Fibroblast of pulmonary artery (primary cell): ENCODE measurements around the gene RASSF9.

Experiments used
- DNase-seq: peaks from one replicate; pipeline ENCODE4 v3.0.0-alpha.2; 2010; ENCODE audit warnings: low read depth
- H3K4me3 ChIP-seq: replicated peaks from 2 replicates; pipeline ENCODE4 v1.5.1; 2011; ENCODE audit warnings: low read depth, mild to moderate bottlenecking, control low read depth, low read length, moderate library complexity
- TF ChIP-seq, protein P1 (sequence below): IDR thresholded peaks from 2 replicates; pipeline ENCODE4 v1.5.1; 2011; ENCODE audit warnings: mild to moderate bottlenecking, control low read depth, low read length, inconsistent platforms; ENCODE audit errors: missing control alignments

The RASSF9 gene

GRCh38 chr12:85807730-85808129, 28.5 kb downstream of the RASSF9 start:
- TF ChIP-seq, protein P1, sequence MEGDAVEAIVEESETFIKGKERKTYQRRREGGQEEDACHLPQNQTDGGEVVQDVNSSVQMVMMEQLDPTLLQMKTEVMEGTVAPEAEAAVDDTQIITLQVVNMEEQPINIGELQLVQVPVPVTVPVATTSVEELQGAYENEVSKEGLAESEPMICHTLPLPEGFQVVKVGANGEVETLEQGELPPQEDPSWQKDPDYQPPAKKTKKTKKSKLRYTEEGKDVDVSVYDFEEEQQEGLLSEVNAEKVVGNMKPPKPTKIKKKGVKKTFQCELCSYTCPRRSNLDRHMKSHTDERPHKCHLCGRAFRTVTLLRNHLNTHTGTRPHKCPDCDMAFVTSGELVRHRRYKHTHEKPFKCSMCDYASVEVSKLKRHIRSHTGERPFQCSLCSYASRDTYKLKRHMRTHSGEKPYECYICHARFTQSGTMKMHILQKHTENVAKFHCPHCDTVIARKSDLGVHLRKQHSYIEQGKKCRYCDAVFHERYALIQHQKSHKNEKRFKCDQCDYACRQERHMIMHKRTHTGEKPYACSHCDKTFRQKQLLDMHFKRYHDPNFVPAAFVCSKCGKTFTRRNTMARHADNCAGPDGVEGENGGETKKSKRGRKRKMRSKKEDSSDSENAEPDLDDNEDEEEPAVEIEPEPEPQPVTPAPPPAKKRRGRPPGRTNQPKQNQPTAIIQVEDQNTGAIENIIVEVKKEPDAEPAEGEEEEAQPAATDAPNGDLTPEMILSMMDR, result no peak
- no peak for DNase-seq
- no peak overlapping the region for H3K4me3 ChIP-seq

DNA sequence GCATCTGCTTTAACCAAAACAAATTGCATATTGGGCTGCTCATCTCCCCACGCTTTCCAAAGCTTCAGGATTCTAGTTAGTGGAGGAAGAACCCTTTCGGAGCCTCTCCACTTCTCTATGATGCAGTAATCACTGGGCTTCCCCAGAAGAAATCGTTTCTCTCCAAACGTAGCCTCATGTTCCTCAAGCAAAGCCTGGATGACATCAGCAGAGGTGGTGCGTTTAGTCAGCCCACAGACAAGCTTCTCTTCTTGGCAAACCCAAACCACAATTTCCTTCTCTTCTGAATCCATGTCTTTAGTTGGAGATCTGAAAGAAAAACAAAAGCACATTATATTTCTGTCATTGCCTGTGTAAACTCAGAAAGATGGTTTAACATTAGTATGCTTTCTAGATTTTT, 30.6 kb downstream of the RASSF9 start:
- TF ChIP-seq, protein P1, result no peak
- DNase-seq, result peak; percentile 66

GRCh38 chr12:85804663-85805062, 31.5 kb downstream of the RASSF9 start:
- TF ChIP-seq, protein P1, result no peak
- DNase-seq, result peak; percentile 58
- no peak overlapping the region for H3K4me3 ChIP-seq

More for the DNA sequence above, 30.6 kb downstream of the RASSF9 start:
- no peak overlapping the region for H3K4me3 ChIP-seq

GRCh38 chr12:85803923-85804322, 32.3 kb downstream of the RASSF9 start:
- no peak for DNase-seq
- TF ChIP-seq, protein P1, result no peak
- H3K4me3 ChIP-seq, result no peak overlapping the region

DNA sequence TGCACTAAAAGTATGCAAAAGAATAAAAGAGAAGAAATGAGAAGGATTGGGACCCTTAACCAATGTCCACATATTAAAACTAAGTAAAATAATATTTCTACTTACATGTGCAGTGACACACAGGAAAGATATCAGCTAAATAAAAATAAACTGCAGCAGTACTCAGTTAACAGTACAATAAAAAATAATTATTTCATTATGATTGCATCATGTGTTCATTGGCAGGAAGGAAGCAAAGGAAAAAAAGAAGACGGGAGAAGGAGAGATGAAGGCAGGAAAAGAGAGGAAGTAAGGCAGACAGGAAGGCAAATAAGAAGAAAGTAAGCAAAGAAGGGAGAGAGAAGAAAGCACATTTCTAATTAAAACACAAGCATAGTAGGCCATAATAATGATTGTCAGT, 33.0 kb downstream of the RASSF9 start:
- DNase-seq, result peak; percentile 36
- no peak overlapping the region for H3K4me3 ChIP-seq
- TF ChIP-seq, protein P1, result no peak

- no peak for DNase-seq
- no peak overlapping the region for H3K4me3 ChIP-seq
- TF ChIP-seq, protein P1, result no peak
Observed at GRCh38 chr12:85798122-85798521, 38.1 kb downstream of the RASSF9 start.

- TF ChIP-seq, protein P1, result no peak
- DNase-seq, result no peak
- H3K4me3 ChIP-seq, result no peak overlapping the region
Observed at GRCh38 chr12:85796001-85796400, 40.2 kb downstream of the RASSF9 start.
